Panc1 (cell line): Measurements from ENCODE around the gene RPL19. TPM values are rescaled to one million over a fixed set of nuclear protein-coding genes. Genes with fewer than 3 reads are reported as not detected.

Experiments used
- ATAC-seq: fragments of 200-7000 bp; cut with Tn5 transposase; 2 replicates; pipeline ENCODE4 v1.9.1; 2020; ENCODE audit warnings: mild to moderate bottlenecking, moderate library complexity
- BruUV-seq: library from RNA; stranded (reverse); fragments of 400-500 nt; replicated peaks from 2 replicates; lab custom pipeline; 2021; lab: Mats Ljungman, UMichigan
- CTCF ChIA-PET: fragments of 300-600 bp; sonication (Branson Sonifier 250); formaldehyde crosslinking; loops from one replicate; lab custom pipeline; 2022; ENCODE audit warnings: antibody characterized with exemption; lab: Charles Lee
- POLR2A ChIA-PET: fragments of 300-600 bp; sonication (Branson Sonifier 250); formaldehyde crosslinking; loops from one replicate; lab custom pipeline; 2022; ENCODE audit warnings: antibody characterized with exemption; lab: Charles Lee
- DNase-seq: peaks from one replicate; pipeline ENCODE4 v3.0.0-alpha.2; 2010; ENCODE audit warnings: low read depth, low spot score
- H3K27ac ChIP-seq: 2 replicates; pipeline ENCODE4 v1.5.1; 2011; ENCODE audit warnings: mild to moderate bottlenecking, low read length, inconsistent platforms
- H3K27me3 ChIP-seq: fragments of 200-500 bp; sonication (Bioruptor generic); 2 replicates; pipeline ENCODE4 v1.6.0; 2014; ENCODE audit warnings: low read length, inconsistent platforms; ENCODE audit not compliant: control insufficient read depth, insufficient read depth
- H3K36me3 ChIP-seq: fragments of 200-500 bp; sonication (Bioruptor generic); 2 replicates; pipeline ENCODE4 v1.5.1; 2014; ENCODE audit warnings: inconsistent platforms, mild to moderate bottlenecking, low read length, moderate library complexity; ENCODE audit not compliant: control insufficient read depth, insufficient read depth
- H3K4me1 ChIP-seq: 2 replicates; pipeline ENCODE4 v1.5.1; 2011; ENCODE audit warnings: inconsistent platforms, mild to moderate bottlenecking, low read length, moderate library complexity; ENCODE audit not compliant: control insufficient read depth, insufficient read depth
- H3K4me3 ChIP-seq, 2 experiments: 2 replicates each; pipeline ENCODE4 v1.5.1; 2011 to 2012; ENCODE audit warnings: low read depth in 2 of 2, low read length in 2 of 2, mild to moderate bottlenecking in 2 of 2, inconsistent platforms in 1 of 2, moderate library complexity in 1 of 2
- H3K9me3 ChIP-seq: fragments of 200-500 bp; sonication (Bioruptor generic); 2 replicates; pipeline ENCODE4 v1.5.1; 2014; ENCODE audit warnings: low read depth, mild to moderate bottlenecking, inconsistent platforms, low read length, moderate library complexity; ENCODE audit not compliant: control insufficient read depth, insufficient read depth
- CTCF ChIP-seq: fragments of 450-650 bp; IDR thresholded peaks from 2 replicates; pipeline ENCODE4 v1.5.1; 2017; ENCODE audit warnings: mild to moderate bottlenecking
- POLR2AphosphoS5 ChIP-seq: IDR thresholded peaks from 2 replicates; pipeline ENCODE4 v1.6.1; 2012; ENCODE audit warnings: mild to moderate bottlenecking, low read depth, low read length, moderate library complexity
- SIN3A ChIP-seq: IDR thresholded peaks from 2 replicates; pipeline ENCODE4 v1.6.1; 2012; ENCODE audit warnings: low read depth, mild to moderate bottlenecking, low read length, moderate library complexity, borderline replicate concordance; ENCODE audit not compliant: insufficient read depth
- TCF7L2 ChIP-seq: IDR thresholded peaks from 2 replicates; pipeline ENCODE4 v1.6.1; 2011; ENCODE audit warnings: mild to moderate bottlenecking, low read depth, low read length, inconsistent platforms
- in situ Hi-C: cut with HindIII; loops from 2 replicates; pipeline ENCODE4 v1.10.0; 2016; ENCODE audit warnings: low sequenced_read_pairs, low pct_unique_long_range_greater_than_20kb
- intact Hi-C: fragments of 100-400 bp; cut with micrococcal nuclease; formaldehyde crosslinking; loops from one replicate; pipeline ENCODE4 v1.10.0; 2022; ENCODE audit not compliant: unreplicated experiment
- total RNA-seq: library from RNA; stranded (reverse); gene quantifications from one replicate; pipeline ENCODE4 v1.2.1, GENCODE V29; 2021; ENCODE audit not compliant: unreplicated experiment
- TF ChIP-seq, protein P1 (sequence below), 2 experiments: IDR thresholded peaks; 2 replicates each; pipeline ENCODE4 v1.6.1; 2011 to 2012; ENCODE audit warnings: low read depth in 2 of 2, control low read depth in 1 of 2, low read length in 1 of 2, mild to moderate bottlenecking in 1 of 2, moderate library complexity in 1 of 2; ENCODE audit not compliant: insufficient read depth in 1 of 2

Gene RPL19
- total RNA-seq, 1 experiment from 2014 or later = 971 TPM

DNA sequence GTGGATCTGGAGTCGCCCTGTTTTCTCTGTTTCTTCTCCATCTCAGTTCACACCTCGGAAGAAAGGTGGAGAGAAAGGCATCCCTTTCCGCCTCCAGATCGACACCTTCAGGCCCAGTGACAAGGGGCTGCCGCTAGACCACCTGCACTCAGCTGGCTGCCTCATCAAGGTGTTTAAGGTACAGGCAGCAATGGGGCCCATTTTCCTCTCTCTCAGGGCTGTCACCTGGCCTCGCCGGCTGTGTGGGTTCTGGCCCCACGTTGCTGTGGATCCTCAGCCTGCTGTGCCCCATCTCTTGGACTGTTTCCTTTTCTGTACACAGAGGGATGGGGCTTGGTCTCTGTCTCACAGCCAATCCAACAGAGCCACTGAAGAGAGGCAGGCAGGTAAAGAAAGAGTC is 43.1 kb downstream of the RPL19 start:
- H3K27ac ChIP-seq = no peak overlapping the region
- H3K9me3 ChIP-seq = no peaks in the 10 kb centered on the region
- TF ChIP-seq, protein P1, sequence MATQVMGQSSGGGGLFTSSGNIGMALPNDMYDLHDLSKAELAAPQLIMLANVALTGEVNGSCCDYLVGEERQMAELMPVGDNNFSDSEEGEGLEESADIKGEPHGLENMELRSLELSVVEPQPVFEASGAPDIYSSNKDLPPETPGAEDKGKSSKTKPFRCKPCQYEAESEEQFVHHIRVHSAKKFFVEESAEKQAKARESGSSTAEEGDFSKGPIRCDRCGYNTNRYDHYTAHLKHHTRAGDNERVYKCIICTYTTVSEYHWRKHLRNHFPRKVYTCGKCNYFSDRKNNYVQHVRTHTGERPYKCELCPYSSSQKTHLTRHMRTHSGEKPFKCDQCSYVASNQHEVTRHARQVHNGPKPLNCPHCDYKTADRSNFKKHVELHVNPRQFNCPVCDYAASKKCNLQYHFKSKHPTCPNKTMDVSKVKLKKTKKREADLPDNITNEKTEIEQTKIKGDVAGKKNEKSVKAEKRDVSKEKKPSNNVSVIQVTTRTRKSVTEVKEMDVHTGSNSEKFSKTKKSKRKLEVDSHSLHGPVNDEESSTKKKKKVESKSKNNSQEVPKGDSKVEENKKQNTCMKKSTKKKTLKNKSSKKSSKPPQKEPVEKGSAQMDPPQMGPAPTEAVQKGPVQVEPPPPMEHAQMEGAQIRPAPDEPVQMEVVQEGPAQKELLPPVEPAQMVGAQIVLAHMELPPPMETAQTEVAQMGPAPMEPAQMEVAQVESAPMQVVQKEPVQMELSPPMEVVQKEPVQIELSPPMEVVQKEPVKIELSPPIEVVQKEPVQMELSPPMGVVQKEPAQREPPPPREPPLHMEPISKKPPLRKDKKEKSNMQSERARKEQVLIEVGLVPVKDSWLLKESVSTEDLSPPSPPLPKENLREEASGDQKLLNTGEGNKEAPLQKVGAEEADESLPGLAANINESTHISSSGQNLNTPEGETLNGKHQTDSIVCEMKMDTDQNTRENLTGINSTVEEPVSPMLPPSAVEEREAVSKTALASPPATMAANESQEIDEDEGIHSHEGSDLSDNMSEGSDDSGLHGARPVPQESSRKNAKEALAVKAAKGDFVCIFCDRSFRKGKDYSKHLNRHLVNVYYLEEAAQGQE (IDR thresholded peaks at IDR 0.05; ENCODE audit: insufficient read depth in 1 of 2, low read depth in 2 of 2, low read length in 1 of 2) = no peak
- TF ChIP-seq POLR2AphosphoS5 (no peak), CTCF (no peak)
- ChIA-PET POLR2A (no interaction called here), CTCF (interaction anchor here (0.8 to 1.1 kb wide), 2 partner anchors 13 to 25 kb away, joined by 3 read pairs; no protein-coding TSS in a partner anchor)
- 0 out of 2 replicates have a peak, but pooled peaks cover 2% of the 10 kb centered on the region for H3K4me1 ChIP-seq
- no TSS peak for BruUV-seq
- no peaks in the 10 kb centered on the region for H3K27me3 ChIP-seq
- no peak for ATAC-seq
- DNase-seq = no peak
- no peak overlapping the region for H3K4me3 ChIP-seq
- in situ Hi-C loops (no loop called here), intact Hi-C loops (no loop called here)
- H3K36me3 ChIP-seq = no peaks in the 10 kb centered on the region

DNA sequence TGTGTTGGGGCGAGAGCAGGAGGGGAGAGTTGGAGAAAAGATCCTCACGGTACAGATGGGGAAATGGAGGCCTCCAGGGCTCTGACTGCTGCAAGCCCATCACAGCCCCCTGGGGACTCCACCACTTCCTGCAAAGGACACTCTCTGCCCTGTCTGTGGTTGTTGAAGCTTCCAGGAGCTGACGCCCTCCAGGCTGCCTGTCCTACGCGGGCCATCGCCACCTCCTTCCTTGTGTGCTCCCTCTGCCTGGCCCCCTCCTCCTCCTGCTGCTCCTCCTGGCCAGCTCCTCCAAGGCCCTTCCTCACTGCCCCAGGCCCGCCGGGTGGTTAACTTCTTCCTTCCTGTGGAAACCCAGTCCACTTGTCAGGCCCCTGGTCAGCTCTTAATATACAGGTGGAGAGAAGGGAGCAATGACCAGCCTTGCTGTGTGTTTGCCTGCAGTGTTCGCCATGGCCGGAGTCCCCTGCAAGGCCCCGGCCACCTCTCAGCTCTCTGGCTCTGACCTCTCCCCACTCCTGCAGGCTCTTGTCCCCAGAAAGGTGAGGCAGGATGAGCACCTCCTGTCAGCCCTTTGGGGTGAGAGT is 44.0 kb downstream of the RPL19 start:
- Histone ChIP-seq H3K9me3 (no peaks in the 10 kb centered on the region), H3K27me3 (no peaks in the 10 kb centered on the region), H3K4me1 (no peaks in the 10 kb centered on the region; the same call in 1 of the 2 replicates), H3K4me3 (no peak overlapping the region), H3K27ac (no peak overlapping the region), H3K36me3 (no peaks in the 10 kb centered on the region)
- CTCF ChIA-PET = interaction anchor here (0.5 to 2.5 kb wide), 5 partner anchors 32 to 350 kb away, joined by 5 to 26 read pairs (median 10); no protein-coding TSS in a partner anchor
- DNase-seq (no peak), ATAC-seq (no peak; the same call in 1 of the 2 replicates)
- TF ChIP-seq POLR2AphosphoS5 (no peak), SIN3A (no peak), TCF7L2 (no peak), CTCF (no peak)
- TF ChIP-seq, protein P1 (IDR thresholded peaks at IDR 0.05; ENCODE audit: insufficient read depth in 1 of 2, low read depth in 2 of 2, low read length in 1 of 2) = no peak
- no TSS peak for BruUV-seq
- intact Hi-C loops = loop anchor here (2.0 kb wide), 1 partner anchor 37 kb away; no protein-coding TSS in a partner anchor
- in situ Hi-C loops = no loop called here
- POLR2A ChIA-PET = interaction anchor here (0.7 kb wide), 1 partner anchor 38 kb away, joined by 3 read pairs; no protein-coding TSS in a partner anchor
